Trophoblast cell (in vitro differentiated cells and primary cell): ENCODE measurements around the gene HS6ST3.

Experiments
- DNase-seq, 2 donors: peaks; one replicate each; pipeline ENCODE4 v3.0.0-alpha.2; 2016
- H2AFZ ChIP-seq: 2 replicates; pipeline ENCODE4 v1.6.1; 2013; ENCODE audit warnings: low read length, moderate library complexity, mild to moderate bottlenecking; ENCODE audit not compliant: insufficient read depth, poor library complexity
- H2AK5ac ChIP-seq: 2 replicates; pipeline ENCODE4 v1.6.1; 2013; ENCODE audit warnings: mild to moderate bottlenecking, low read length
- H2BK120ac ChIP-seq: 2 replicates; pipeline ENCODE4 v1.6.1; 2013; ENCODE audit warnings: low read length, mild to moderate bottlenecking, moderate library complexity; ENCODE audit not compliant: insufficient read depth, poor library complexity
- H2BK12ac ChIP-seq: 2 replicates; pipeline ENCODE4 v1.6.1; 2013; ENCODE audit warnings: mild to moderate bottlenecking, low read length, moderate library complexity
- H2BK5ac ChIP-seq: 2 replicates; pipeline ENCODE4 v1.6.1; 2013; ENCODE audit warnings: low read length, low read depth, moderate library complexity, mild to moderate bottlenecking; ENCODE audit not compliant: poor library complexity
- H3K14ac ChIP-seq: 2 replicates; pipeline ENCODE4 v1.6.1; 2013; ENCODE audit warnings: mild to moderate bottlenecking, low read length
- H3K18ac ChIP-seq: 2 replicates; pipeline ENCODE4 v1.6.1; 2013; ENCODE audit warnings: mild to moderate bottlenecking, low read length
- H3K23ac ChIP-seq: 2 replicates; pipeline ENCODE4 v1.6.1; 2013; ENCODE audit warnings: low read length
- H3K27ac ChIP-seq: 2 replicates; pipeline ENCODE4 v1.5.1; 2013; ENCODE audit warnings: low read depth, mild to moderate bottlenecking, inconsistent platforms, low read length, moderate library complexity
- H3K27me3 ChIP-seq: 2 replicates; pipeline ENCODE4 v1.6.1; 2013; ENCODE audit warnings: inconsistent platforms, mild to moderate bottlenecking, low read length, moderate library complexity; ENCODE audit not compliant: insufficient read depth
- H3K36me3 ChIP-seq, 2 experiments: 1 replicate in 1 of 2; 2 replicates in 1 of 2; pipeline ENCODE4 v1.6.1; 2013; ENCODE audit warnings: low read length in 2 of 2, mild to moderate bottlenecking in 2 of 2, moderate library complexity in 1 of 2; ENCODE audit not compliant: insufficient read depth in 2 of 2, control insufficient read depth in 1 of 2
- H3K4ac ChIP-seq: 2 replicates; pipeline ENCODE4 v1.6.1; 2013; ENCODE audit warnings: low read depth, mild to moderate bottlenecking, low read length, moderate library complexity
- H3K4me1 ChIP-seq, 2 experiments: 1 replicate in 1 of 2; 2 replicates in 1 of 2; pipeline ENCODE4 v1.6.1; 2013; ENCODE audit warnings: low read length in 2 of 2, mild to moderate bottlenecking in 2 of 2, moderate library complexity in 1 of 2; ENCODE audit not compliant: insufficient read depth in 2 of 2, control insufficient read depth in 1 of 2
- H3K4me2 ChIP-seq: 2 replicates; pipeline ENCODE4 v1.6.1; 2013; ENCODE audit warnings: inconsistent platforms, mild to moderate bottlenecking, low read length, moderate library complexity
- H3K4me3 ChIP-seq: 2 replicates; pipeline ENCODE4 v1.5.1; 2013; ENCODE audit warnings: mild to moderate bottlenecking, low read depth, low read length, inconsistent platforms
- H3K79me1 ChIP-seq: one replicate; pipeline ENCODE4 v1.6.1; 2013; ENCODE audit warnings: low read length
- H3K79me2 ChIP-seq: 2 replicates; pipeline ENCODE4 v1.6.1; 2013; ENCODE audit warnings: low read length, mild to moderate bottlenecking; ENCODE audit not compliant: control insufficient read depth, insufficient read depth, poor library complexity
- H3K9ac ChIP-seq: 2 replicates; pipeline ENCODE4 v1.6.1; 2013; ENCODE audit warnings: mild to moderate bottlenecking, low read length
- H3K9me3 ChIP-seq: 2 replicates; pipeline ENCODE4 v1.6.1; 2013; ENCODE audit warnings: low read depth, mild to moderate bottlenecking, control low read depth, inconsistent platforms, low read length; ENCODE audit not compliant: insufficient read depth
- H4K12ac ChIP-seq: 2 replicates; pipeline ENCODE4 v1.6.1; 2013; ENCODE audit warnings: low read depth, mild to moderate bottlenecking, low read length, moderate library complexity
- H4K8ac ChIP-seq: 2 replicates; pipeline ENCODE4 v1.6.1; 2013; ENCODE audit warnings: low read depth, mild to moderate bottlenecking, low read length, moderate library complexity
- H4K91ac ChIP-seq: one replicate; pipeline ENCODE4 v1.6.1; 2013; ENCODE audit warnings: low read depth, mild to moderate bottlenecking, low read length, moderate library complexity
- WGBS: extraction: QIAGEN DNeasy Blood & Tissue Kit; methylation state at CpG from one replicate; pipeline ENCODE4 v1.1.7; 2013; ENCODE audit warnings: missing lambda C conversion rate; ENCODE audit not compliant: insufficient read length, insufficient coverage; ENCODE audit errors: extremely low coverage; 5-methylcytosine and 5-hydroxymethylcytosine counted together

HS6ST3 gene

DNA sequence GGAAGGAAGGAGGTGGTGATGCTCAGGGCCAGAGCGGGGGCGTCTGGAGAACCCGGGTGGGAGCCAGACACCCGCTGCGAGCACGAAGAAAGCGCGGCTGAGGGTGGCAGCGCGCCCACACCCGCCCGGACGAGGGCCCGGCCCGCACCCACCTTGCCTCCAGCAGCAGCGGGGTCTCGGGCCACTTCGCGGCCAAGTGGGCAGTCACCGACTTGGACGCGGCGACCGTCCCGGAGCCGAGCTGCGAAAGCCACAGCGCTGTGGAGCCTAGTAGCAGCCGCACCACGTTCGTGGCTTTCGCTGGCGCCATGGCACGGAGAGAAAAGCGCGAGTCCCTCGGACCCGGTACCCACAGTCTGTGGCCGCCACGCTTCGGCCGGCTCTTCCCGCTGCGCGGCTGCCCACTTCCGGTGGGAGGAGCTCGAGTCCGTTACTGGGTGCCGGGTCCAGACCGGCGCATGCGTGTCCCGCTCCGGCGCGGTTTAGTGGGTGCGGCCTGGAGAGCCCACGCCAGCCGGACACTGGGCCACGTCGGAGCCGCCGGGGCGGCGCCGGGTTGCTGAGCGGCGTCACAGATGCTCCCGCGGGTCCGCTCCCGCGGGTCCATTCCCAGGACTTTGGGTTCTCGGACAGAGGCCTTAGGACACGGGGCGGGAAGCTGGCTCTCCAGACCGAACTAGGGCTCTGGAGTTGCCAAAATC lies 36.8 kb upstream of the HS6ST3 start, which contains the start of gene UGGT2:
UGGT2 (minus strand) TSS at position 399 of the 701 bp plus-strand sequence; CDS start at position 310, 89 bp downstream.
- Histone ChIP-seq H2AK5ac (no peak within 1 kb of the TSS), H3K27me3 (no peaks in the 10 kb centered on the region), H3K14ac (peak within 1 kb of the TSS; percentile 91), H3K79me2 (peaks cover 6% of the 10 kb centered on the region), H3K9me3 (no peaks in the 10 kb centered on the region), H2AFZ (peak within 1 kb of the TSS; percentile 96), H3K9ac (peak within 1 kb of the TSS; percentile 97), H2BK12ac (no peak within 1 kb of the TSS), H2BK5ac (peak within 1 kb of the TSS; percentile 64), H4K8ac (peak within 1 kb of the TSS; percentile 98), H4K91ac (peak within 1 kb of the TSS; percentile 72), H3K23ac (no peak within 1 kb of the TSS), H4K12ac (peak within 1 kb of the TSS; percentile 86), H3K4me3 (peak within 1 kb of the TSS; percentile 99), H2BK120ac (peak within 1 kb of the TSS; percentile 61), H3K4me2 (peak within 1 kb of the TSS; percentile 61), H3K27ac (peak within 1 kb of the TSS; percentile 16), H3K18ac (peak within 1 kb of the TSS; percentile 98), H3K4ac (peak within 1 kb of the TSS; percentile 85), H3K4me1 (peaks cover 0 to 2% of the 10 kb centered on the region in 2 experiments), H3K36me3 (no peaks in the 10 kb centered on the region), H3K79me1 (peaks cover 9% of the 10 kb centered on the region)
- no CpG with 5 or more reads among the region's 77 CpGs for WGBS
- peak; percentile 97 for DNase-seq

- Histone ChIP-seq H3K9ac (no peak overlapping the region), H3K4me1 (no peaks in the 10 kb centered on the region), H3K4me3 (no peak overlapping the region), H4K12ac (no peak overlapping the region), H3K18ac (no peak overlapping the region), H3K23ac (no peak overlapping the region), H3K79me2 (no peaks in the 10 kb centered on the region), H3K27ac (no peak overlapping the region), H3K9me3 (no peaks in the 10 kb centered on the region), H3K27me3 (no peaks in the 10 kb centered on the region), H2AFZ (no peak overlapping the region), H2BK5ac (no peak overlapping the region), H2BK12ac (no peak overlapping the region), H4K91ac (no peak overlapping the region), H3K4me2 (no peak overlapping the region), H2AK5ac (no peak overlapping the region), H3K4ac (no peak overlapping the region), H3K14ac (no peak overlapping the region), H2BK120ac (no peak overlapping the region), H3K79me1 (no peaks in the 10 kb centered on the region), H4K8ac (no peak overlapping the region), H3K36me3 (no peaks in the 10 kb centered on the region)
- no peak for DNase-seq
- WGBS = no CpG with 5 or more reads among the region's 2 CpGs
Measured at GRCh38 chr13:96065849-96066248, 24.1 kb upstream of the HS6ST3 start.

- H3K4ac ChIP-seq = no peak overlapping the region
- no peak overlapping the region for H3K23ac ChIP-seq
- H3K14ac ChIP-seq = no peak overlapping the region
- no peak overlapping the region for H3K18ac ChIP-seq
- no peak overlapping the region for H3K4me2 ChIP-seq
- no peak overlapping the region for H2BK120ac ChIP-seq
- no peak for DNase-seq
- H3K9me3 ChIP-seq = no peaks in the 10 kb centered on the region
- H2AK5ac ChIP-seq = no peak overlapping the region
- no CpG with 5 or more reads among the region's 2 CpGs for WGBS
- no peaks in the 10 kb centered on the region for H3K4me1 ChIP-seq
- H2AFZ ChIP-seq = no peak overlapping the region
- no peak overlapping the region for H3K9ac ChIP-seq
- no peak overlapping the region for H4K8ac ChIP-seq
- H3K27ac ChIP-seq = no peak overlapping the region
- H2BK12ac ChIP-seq = no peak overlapping the region
- H3K4me3 ChIP-seq = no peak overlapping the region
- H3K36me3 ChIP-seq = no peaks in the 10 kb centered on the region
- H4K91ac ChIP-seq = no peak overlapping the region
- H4K12ac ChIP-seq = no peak overlapping the region
- no peaks in the 10 kb centered on the region for H3K79me1 ChIP-seq
- H3K79me2 ChIP-seq = no peaks in the 10 kb centered on the region
- no peaks in the 10 kb centered on the region for H3K27me3 ChIP-seq
- H2BK5ac ChIP-seq = no peak overlapping the region
Measured at GRCh38 chr13:96068729-96069128, 21.2 kb upstream of the HS6ST3 start.

DNA sequence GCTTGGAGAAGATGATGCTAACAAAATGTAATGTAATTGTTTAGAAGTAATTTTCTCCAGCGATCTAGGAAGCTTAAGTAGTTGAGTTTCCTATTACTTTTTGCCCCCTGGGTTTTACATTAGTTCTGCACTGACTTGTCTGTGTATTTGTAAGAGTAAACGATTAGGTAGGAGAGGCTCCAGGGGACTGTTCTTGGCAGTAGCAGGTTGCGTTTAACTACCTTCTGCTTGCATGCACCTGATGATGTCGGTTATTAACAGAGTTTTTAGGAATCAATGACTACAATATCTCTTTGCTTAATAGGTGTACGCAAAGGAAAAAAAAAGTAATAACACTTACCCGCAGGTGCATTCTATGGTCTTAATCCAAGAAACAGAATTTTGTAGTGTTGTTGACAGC lies 18.4 kb upstream of the HS6ST3 start:
- no peaks in the 10 kb centered on the region for H3K27me3 ChIP-seq
- no peak overlapping the region for H4K12ac ChIP-seq
- no peak overlapping the region for H3K9ac ChIP-seq
- no peak overlapping the region for H3K4me3 ChIP-seq
- H2BK120ac ChIP-seq = no peak overlapping the region
- H3K4me1 ChIP-seq = no peaks in the 10 kb centered on the region
- H4K91ac ChIP-seq = no peak overlapping the region
- DNase-seq = no peak
- H3K23ac ChIP-seq = no peak overlapping the region
- no peak overlapping the region for H2AFZ ChIP-seq
- no peak overlapping the region for H2AK5ac ChIP-seq
- H3K14ac ChIP-seq = no peak overlapping the region
- H4K8ac ChIP-seq = no peak overlapping the region
- no peak overlapping the region for H2BK12ac ChIP-seq
- H3K36me3 ChIP-seq = no peaks in the 10 kb centered on the region
- H3K79me2 ChIP-seq = no peaks in the 10 kb centered on the region
- H3K79me1 ChIP-seq = no peaks in the 10 kb centered on the region
- H3K27ac ChIP-seq = no peak overlapping the region
- H3K4ac ChIP-seq = no peak overlapping the region
- no peaks in the 10 kb centered on the region for H3K9me3 ChIP-seq
- H3K18ac ChIP-seq = no peak overlapping the region
- WGBS = no CpG with 5 or more reads among the region's 6 CpGs
- H2BK5ac ChIP-seq = no peak overlapping the region
- no peak overlapping the region for H3K4me2 ChIP-seq
